ENCODE data around the gene ENTR1.

ENTR1 gene

DNA sequence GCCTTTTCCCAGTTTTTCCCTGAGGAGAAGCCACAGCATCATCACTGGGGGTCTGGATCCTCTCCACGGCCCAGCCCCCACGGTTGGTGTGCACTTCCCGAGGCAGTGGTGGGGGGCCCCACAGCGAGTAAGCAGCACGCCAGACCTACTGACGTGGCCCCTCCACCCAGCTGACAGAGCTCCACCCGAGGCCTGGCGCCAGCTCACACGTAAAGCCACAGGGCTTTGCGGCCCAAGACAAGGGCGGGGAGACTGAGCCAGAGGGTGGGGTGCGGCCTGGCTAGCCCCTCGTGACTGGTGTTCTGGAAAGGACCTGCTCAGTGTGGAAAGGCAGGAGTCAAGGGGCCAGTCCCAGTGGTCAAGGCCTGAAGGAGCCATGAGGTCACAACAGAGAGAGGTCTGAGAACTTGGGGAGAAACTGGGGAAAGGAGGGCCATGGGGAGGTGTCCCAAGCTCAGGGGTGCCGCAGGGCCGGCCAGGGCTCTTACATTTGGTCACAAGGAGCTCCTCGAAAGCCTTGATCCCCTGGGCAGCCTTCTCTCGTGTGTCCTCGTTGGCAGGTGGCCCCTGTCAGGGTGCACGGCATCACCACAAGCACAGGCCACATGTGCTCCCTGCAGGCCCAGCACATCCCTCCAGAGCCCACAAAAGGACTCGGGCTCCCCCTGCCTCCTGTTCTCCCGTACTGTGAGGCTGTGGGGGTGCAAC, 15.9 kb downstream of the ENTR1 start:
- DNase-seq: no peak

DNA sequence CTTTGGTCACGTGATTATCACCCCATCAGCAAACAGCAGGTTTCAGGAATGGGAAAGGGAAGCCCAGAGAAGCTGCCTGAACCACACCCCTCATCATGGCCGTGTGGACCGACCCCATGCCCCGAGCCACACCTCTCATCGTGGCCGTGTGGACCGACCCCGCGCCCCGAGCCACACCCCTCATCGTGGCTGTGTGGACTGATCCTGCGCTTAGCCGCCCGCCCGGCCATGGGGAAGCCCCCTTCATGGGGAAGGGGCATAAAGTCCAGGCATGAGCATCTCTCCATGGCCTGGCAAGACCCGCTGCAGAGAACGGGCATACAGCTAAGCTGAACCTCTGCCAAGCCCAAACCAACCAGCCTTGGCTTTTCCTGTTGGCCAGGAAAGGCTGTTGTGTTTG, 16.9 kb downstream of the ENTR1 start:
- DNase-seq: no peak

- no peak for DNase-seq
These were observed 17.6 kb downstream of the ENTR1 start for GRCh38 chr9:136392538-136393449.

- no peak for DNase-seq
These were observed 18.5 kb downstream of the ENTR1 start for GRCh38 chr9:136391737-136392537.

- DNase-seq: no peak
These were observed 21.0 kb downstream of the ENTR1 start for GRCh38 chr9:136389396-136389795.

GRCh38 chr9:136387217-136387616, 23.2 kb downstream of the ENTR1 start:
- no peak for DNase-seq

GRCh38 chr9:136386018-136386417, 24.4 kb downstream of the ENTR1 start:
- DNase-seq: no peak

DNA sequence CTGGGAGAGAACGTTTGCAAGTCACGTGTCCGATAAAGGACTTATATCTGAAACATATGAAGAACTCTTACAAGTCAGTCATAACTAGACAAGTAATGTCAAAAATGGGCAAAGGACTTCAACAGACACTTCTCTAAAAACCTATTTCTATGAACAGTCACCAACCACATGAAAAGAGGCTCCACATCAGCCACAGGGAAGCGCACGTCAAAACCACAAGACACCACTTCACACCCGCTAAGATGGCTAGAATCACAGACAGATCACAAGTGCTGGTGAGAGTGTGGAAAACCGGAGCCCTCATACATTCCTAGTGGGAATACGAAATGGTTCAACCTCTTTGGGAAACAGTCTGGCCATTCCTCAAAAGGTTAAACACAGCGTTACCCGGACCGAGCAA, 25.4 kb downstream of the ENTR1 start:
- no peak for DNase-seq

DNA sequence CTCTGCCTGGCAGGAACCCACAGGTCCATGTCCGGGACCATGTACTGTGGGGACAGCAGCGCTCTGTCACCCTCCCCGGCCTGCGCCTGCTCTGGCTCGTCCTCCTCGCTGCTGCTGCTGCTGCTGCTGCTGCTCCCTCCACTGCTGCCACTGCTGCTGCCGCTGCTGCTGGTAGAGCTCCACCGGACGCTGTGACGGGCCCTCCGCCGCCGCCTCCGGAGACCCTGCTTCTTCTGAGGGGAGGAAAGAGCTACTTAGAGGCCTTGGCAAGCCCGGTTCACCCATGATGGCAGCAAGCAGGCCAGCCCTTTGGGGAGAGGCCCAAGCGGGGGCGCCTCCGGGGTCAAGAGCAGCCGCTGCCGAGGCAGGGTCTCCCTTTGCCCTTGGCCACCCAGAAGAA, 27.0 kb downstream of the ENTR1 start:
- no peak for DNase-seq

GRCh38 chr9:136381966-136382513, 28.4 kb downstream of the ENTR1 start:
- DNase-seq: no peak

GRCh38 chr9:136381311-136381710, 29.1 kb downstream of the ENTR1 start:
- DNase-seq: no peak

- no peak for DNase-seq
These were observed 30.0 kb downstream of the ENTR1 start for GRCh38 chr9:136380381-136380780.

GRCh38 chr9:136379891-136380290, 30.5 kb downstream of the ENTR1 start:
- no peak for DNase-seq

GRCh38 chr9:136379401-136379800, 31.0 kb downstream of the ENTR1 start:
- no peak for DNase-seq

DNA sequence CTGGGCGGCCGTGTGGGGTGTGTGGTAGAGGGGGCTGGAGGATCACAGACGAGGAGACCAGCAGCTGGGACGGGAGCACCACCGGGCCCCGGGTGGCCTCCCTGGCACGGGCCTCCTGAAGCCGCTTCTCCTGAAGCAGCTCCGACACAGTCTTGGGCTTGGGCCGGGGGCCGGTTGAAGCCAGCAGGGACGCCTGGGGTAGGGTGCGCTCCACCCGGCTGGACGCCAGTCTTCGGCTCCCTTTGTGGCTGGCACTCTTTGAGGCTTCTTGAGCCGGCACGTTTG, 31.5 kb downstream of the ENTR1 start:
- no peak for DNase-seq

GRCh38 chr9:136378170-136379002, 32.0 kb downstream of the ENTR1 start:
- DNase-seq: no peak

DNA sequence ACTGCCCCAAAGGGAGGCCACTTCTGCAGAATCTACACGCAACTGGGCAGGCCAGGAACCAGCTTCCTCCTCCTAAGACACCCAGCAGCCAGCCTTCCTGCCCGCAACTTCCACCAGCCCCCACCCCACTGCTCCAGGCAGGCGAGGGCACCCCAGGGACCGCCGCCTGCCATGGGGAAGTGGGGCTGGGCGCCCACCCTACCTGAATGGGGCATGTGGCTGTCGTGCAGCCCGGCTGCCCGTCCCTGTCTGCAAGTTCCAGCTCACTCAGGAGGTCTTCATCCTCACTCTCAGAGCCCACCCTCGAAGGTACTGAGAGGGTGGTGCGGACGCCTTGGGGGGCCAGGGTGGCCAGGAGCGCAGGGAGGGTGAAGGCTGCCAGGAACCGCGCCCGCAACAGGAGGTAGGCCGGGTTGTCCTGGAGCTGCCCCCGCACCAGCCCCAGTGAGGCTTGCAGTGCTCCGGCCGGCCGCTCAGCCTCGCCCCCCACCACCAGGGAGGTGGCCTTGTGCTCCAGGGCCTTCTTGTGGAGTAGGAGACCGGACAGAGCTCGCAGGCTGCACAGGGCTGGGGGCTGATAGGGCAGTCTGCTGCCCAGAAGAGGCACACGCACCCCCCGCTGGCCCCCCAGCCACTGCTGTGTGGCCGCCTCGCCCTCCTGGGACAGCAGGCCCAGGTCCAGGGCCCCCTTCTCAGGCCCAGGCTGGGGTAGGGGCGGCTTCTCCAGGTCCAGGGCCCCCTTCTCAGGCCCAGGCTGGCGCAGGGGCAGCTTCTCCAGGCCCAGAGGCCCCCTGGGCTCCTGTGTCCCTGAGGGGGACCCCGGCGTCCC, 32.9 kb downstream of the ENTR1 start:
- no peak for DNase-seq

- DNase-seq: no peak
These were observed 34.0 kb downstream of the ENTR1 start for GRCh38 chr9:136376457-136376856.

- DNase-seq: no peak
These were observed 35.3 kb downstream of the ENTR1 start for GRCh38 chr9:136375096-136375495.

DNA sequence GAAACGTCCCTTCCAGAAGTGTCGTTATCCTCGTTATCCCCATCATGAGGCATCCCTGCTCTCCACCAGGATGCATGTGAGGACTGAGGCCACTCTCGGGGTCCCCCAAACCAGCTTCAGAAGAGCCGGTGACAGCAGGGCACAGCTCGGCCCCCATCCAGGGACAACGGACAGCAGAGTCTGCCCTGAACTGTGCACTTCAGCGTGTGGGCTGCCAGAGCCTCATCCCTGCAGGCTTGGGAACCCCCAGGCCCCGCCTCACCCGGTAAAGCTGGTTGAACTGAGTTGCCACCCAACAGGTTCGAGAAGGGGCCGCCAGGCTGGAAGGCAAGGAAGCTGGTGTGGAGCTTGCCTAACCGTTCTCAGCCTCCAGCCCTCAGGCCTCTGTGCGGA, 36.2 kb downstream of the ENTR1 start:
- no peak for DNase-seq
